Measurements from ENCODE around the gene HHEX.

Gene HHEX

DNA sequence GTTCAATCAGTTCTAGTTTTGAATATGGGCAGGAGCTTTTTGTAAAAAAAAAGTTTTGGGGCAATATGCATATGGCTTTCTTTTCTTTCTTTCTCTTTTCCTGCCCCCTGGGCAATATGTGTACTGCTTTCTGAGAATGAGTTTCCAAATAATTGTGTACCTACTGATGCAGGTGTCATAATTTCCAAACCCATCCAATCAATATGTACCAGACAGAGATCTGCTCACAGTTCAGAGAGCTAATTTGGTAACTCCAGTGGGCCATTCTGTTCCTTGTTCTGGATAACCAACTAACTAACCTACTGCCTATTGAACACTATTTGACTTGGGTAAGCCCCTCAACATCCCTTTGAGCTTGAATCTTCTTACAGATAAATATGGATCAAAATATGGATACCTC is 32.6 kb downstream of the HHEX start:
- DNase-seq (ENCODE audit: extremely low read depth, low read depth) = no peak
- TF ChIP-seq, protein P1, sequence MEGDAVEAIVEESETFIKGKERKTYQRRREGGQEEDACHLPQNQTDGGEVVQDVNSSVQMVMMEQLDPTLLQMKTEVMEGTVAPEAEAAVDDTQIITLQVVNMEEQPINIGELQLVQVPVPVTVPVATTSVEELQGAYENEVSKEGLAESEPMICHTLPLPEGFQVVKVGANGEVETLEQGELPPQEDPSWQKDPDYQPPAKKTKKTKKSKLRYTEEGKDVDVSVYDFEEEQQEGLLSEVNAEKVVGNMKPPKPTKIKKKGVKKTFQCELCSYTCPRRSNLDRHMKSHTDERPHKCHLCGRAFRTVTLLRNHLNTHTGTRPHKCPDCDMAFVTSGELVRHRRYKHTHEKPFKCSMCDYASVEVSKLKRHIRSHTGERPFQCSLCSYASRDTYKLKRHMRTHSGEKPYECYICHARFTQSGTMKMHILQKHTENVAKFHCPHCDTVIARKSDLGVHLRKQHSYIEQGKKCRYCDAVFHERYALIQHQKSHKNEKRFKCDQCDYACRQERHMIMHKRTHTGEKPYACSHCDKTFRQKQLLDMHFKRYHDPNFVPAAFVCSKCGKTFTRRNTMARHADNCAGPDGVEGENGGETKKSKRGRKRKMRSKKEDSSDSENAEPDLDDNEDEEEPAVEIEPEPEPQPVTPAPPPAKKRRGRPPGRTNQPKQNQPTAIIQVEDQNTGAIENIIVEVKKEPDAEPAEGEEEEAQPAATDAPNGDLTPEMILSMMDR (IDR thresholded peaks at IDR 0.05; ENCODE audit: low read depth, low read length) = no peak

DNA sequence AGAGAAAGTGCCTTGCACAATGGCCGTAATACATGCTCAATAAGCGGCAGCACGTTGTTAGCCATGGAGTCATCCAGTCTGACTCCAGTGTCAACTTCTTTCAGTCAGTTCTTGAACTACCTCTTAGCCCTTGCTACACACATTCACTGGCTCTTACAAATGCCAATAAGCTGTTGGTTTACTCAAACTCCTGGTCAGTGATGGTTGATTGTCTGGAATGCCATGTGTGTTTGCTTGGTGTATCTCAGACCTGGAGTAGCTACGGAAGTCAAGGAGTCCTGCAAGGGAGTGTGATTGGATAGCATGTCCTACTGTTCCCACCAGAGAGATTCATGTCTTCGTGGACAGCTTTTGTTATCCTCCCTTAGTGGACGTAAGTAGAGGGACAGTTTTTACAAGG is 37.4 kb downstream of the HHEX start:
- DNase-seq (ENCODE audit: extremely low read depth, low read depth) = no peak
- TF ChIP-seq, protein P1 (IDR thresholded peaks at IDR 0.05; ENCODE audit: low read depth, low read length) = no peak

DNA sequence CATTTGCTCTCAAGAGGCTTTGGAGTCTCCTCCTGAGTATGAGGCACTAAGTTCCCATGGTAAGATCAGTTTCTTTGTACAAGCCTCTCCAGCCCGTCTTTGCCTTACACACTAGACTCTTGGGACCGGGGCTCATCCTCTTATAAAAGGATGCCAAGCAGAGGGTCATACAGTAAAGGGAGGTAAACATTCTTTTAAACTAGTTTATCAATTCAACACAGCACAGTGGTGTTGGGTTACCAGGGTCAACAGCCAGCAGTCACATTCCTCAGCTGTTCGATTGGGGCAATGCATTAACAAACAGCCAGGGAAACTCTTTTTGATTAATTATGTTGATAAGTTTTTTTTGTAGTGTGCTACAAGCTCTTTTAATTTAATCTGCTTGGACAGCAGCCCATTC is 37.8 kb downstream of the HHEX start:
- no peak for DNase-seq (ENCODE audit: extremely low read depth, low read depth)

DNA sequence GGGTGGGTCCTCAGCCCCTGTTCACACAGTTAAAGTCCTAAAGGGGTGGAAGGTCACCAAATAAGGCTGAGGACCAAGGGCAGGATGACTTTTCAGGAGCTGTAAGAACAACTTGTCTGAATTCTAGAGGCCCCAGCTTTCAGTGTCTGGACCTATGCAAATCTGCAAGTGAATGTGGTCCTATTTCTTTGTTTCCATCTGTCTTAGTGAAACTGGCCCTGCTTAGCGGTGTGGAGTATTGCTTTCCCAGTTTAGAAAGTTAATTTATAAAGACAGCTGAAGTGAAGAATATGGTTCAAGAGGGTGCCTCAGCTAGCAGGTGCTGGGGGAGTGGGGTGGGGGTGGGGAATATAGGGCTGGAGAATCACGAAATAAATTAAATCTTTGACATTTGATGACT is 40.1 kb downstream of the HHEX start:
- no peak for DNase-seq (ENCODE audit: extremely low read depth, low read depth)
- TF ChIP-seq, protein P1 (IDR thresholded peaks at IDR 0.05; ENCODE audit: low read depth, low read length) = no peak

More for the DNA sequence above, 37.8 kb downstream of the HHEX start:
- TF ChIP-seq, protein P1 (IDR thresholded peaks at IDR 0.05; ENCODE audit: low read depth, low read length) = no peak

DNA sequence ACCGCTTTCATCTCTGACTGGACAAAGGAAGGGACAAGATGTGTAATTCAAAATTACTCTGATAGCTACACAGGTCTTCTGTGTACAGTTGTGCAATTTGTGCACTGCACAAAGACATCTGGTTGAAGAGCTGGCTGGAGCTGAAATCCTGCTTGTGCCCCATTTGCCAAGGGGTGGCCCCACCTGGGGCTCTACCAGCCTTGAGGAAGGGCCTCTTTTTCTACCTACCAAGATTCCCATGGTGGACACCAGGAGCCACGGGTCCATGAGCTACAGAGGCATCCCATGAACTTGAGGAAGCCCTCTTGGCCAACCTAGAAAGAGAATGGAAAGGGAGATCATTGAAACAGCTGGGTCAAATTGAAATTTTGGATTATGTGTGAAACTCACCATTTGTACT is 43.2 kb downstream of the HHEX start:
- TF ChIP-seq, protein P1 (IDR thresholded peaks at IDR 0.05; ENCODE audit: low read depth, low read length) = no peak
- DNase-seq (ENCODE audit: extremely low read depth, low read depth) = no peak

DNA sequence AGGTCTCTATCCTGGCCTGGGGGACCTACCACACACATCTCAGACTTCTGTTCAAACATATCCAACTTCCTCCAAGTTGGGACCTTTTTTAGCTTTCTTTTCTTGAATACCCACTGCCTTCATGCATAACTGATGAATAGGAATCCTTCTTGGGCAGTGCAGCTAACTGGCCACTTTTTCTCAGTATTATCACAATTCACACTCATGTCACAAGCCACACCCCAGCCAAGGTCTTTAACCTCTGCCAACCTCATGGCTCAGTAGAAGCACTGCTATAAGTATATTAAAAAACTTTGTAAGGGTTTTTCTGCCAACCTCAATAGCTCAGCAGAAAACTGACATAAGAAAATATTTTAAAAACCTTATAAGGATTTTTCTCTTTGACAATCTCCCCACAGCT is 44.5 kb downstream of the HHEX start:
- DNase-seq (ENCODE audit: extremely low read depth, low read depth) = no peak

DNA sequence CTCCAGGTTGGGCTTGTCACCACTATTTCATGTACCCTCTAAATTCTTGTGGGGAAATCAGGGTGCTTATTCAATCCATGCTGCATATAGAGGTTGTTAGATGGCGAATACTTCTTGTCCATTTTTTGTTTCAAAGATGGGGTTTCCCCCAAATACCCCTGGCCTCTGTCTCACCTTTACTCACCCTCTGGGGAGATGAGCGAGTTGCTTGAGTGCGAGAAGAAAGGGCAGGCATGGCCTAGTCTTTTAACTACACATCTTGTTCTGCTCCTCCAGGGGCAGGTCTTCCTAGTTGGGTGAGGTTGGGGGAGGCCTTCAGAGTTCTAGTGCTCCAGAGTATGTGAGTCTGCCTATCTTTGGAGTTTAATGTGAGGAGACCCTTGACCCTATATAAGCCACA is 46.2 kb downstream of the HHEX start:
- TF ChIP-seq, protein P1 (IDR thresholded peaks at IDR 0.05; ENCODE audit: low read depth, low read length) = no peak
- DNase-seq (ENCODE audit: extremely low read depth, low read depth) = no peak

More for the DNA sequence above, 44.5 kb downstream of the HHEX start:
- TF ChIP-seq, protein P1 (IDR thresholded peaks at IDR 0.05; ENCODE audit: low read depth, low read length) = no peak
